ENCODE data around the gene BLMH.

Gene BLMH

GRCh38 chr17:30218799-30219198 is 72.9 kb downstream of the BLMH start:
- Histone ChIP-seq H3K4me3 (ENCODE audit: low read depth in 1 of 2, low read length in 1 of 2) (no peak overlapping the region), H3K4me1 (ENCODE audit: control insufficient read depth in 1 of 2, insufficient read depth in 1 of 2, low read depth in 1 of 2, low read length in 1 of 2) (no peaks in the 10 kb centered on the region), H3K9me3 (no peaks in the 10 kb centered on the region), H3K27ac (no peak overlapping the region), H3K36me3 (no peaks in the 10 kb centered on the region), H3K27me3 (peaks cover 3% of the 10 kb centered on the region)
- no peak for TF ChIP-seq CTCF (IDR thresholded peaks at IDR 0.05)

DNA sequence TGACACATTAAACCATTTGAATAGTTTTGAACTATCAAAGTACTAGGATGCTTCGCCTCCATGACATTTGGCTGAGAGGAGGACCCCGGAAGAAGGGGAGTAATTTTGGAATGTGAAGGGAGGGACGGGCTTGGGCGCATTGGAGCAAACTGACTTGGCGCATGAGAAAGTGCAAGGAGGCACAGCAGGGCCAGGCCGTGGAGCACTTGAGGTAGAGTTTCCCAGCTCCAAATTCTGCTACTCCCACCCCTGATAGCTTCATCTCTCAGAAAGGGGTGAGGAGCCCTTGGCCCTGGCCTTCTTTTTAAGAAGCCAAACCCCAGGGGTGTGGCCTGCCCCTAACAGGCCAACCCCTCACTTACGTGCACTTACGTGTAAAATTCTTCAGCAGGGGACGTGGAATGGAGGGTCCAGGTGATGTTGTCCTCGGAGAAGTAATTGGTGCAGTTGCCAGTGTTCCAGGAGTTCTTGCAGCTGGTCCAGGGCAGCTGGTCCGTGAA is 73.9 kb downstream of the BLMH start:
- no peak for TF ChIP-seq CTCF (IDR thresholded peaks at IDR 0.05)

GRCh38 chr17:30217054-30217453 is 74.7 kb downstream of the BLMH start:
- H3K9me3 ChIP-seq, result no peaks in the 10 kb centered on the region
- no peaks in the 10 kb centered on the region for H3K4me1 ChIP-seq (ENCODE audit: control insufficient read depth in 1 of 2, insufficient read depth in 1 of 2, low read depth in 1 of 2, low read length in 1 of 2)
- TF ChIP-seq CTCF (IDR thresholded peaks at IDR 0.05), result no peak
- no peak overlapping the region for H3K4me3 ChIP-seq (ENCODE audit: low read depth in 1 of 2, low read length in 1 of 2)
- H3K27me3 ChIP-seq, result no peaks in the 10 kb centered on the region
- H3K27ac ChIP-seq, result no peak overlapping the region
- no peaks in the 10 kb centered on the region for H3K36me3 ChIP-seq

More for the DNA sequence above, 73.9 kb downstream of the BLMH start:
- no peak overlapping the region for H3K4me3 ChIP-seq (ENCODE audit: low read depth in 1 of 2, low read length in 1 of 2)
- H3K27me3 ChIP-seq, result peaks cover 3% of the 10 kb centered on the region
- no peaks in the 10 kb centered on the region for H3K36me3 ChIP-seq
- no peaks in the 10 kb centered on the region for H3K9me3 ChIP-seq
- H3K27ac ChIP-seq, result no peak overlapping the region
- no peaks in the 10 kb centered on the region for H3K4me1 ChIP-seq (ENCODE audit: control insufficient read depth in 1 of 2, insufficient read depth in 1 of 2, low read depth in 1 of 2, low read length in 1 of 2)

GRCh38 chr17:30212750-30213149 is 79.0 kb downstream of the BLMH start:
- H3K4me3 ChIP-seq (ENCODE audit: low read depth in 1 of 2, low read length in 1 of 2), result no peak overlapping the region
- no peaks in the 10 kb centered on the region for H3K9me3 ChIP-seq
- no peak for TF ChIP-seq CTCF (IDR thresholded peaks at IDR 0.05)
- no peaks in the 10 kb centered on the region for H3K36me3 ChIP-seq
- H3K27ac ChIP-seq, result no peak overlapping the region
- H3K27me3 ChIP-seq, result peaks cover 15% of the 10 kb centered on the region
- H3K4me1 ChIP-seq (ENCODE audit: control insufficient read depth in 1 of 2, insufficient read depth in 1 of 2, low read depth in 1 of 2, low read length in 1 of 2), result no peaks in the 10 kb centered on the region

DNA sequence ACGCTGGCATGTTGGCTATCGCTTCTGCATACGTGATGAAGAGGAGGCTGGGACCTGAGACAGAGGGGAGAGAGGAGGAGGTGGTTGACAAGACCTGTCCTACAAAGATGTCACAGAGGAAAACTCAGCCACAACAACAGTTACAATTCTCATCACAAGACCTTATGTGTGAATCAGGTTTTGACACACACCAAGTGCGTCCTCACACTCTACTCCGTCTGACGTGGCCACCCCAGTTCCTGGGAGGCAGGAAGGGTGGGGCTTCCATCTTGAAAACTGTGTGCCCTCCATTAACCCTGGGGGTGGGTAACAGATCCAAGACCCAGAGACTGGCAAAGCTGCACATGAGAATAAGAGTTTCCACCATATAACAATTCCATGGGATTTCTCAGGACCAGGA is 80.4 kb downstream of the BLMH start:
- Histone ChIP-seq H3K4me1 (ENCODE audit: control insufficient read depth in 1 of 2, insufficient read depth in 1 of 2, low read depth in 1 of 2, low read length in 1 of 2) (no peaks in the 10 kb centered on the region), H3K27me3 (peaks cover 19% of the 10 kb centered on the region), H3K4me3 (ENCODE audit: low read depth in 1 of 2, low read length in 1 of 2) (no peak overlapping the region), H3K36me3 (no peaks in the 10 kb centered on the region), H3K9me3 (no peaks in the 10 kb centered on the region), H3K27ac (no peak overlapping the region)
- no peak for TF ChIP-seq CTCF (IDR thresholded peaks at IDR 0.05)

GRCh38 chr17:30210901-30211300 is 80.8 kb downstream of the BLMH start:
- no peaks in the 10 kb centered on the region for H3K4me1 ChIP-seq (ENCODE audit: control insufficient read depth in 1 of 2, insufficient read depth in 1 of 2, low read depth in 1 of 2, low read length in 1 of 2)
- H3K27me3 ChIP-seq, result peaks cover 19% of the 10 kb centered on the region
- H3K36me3 ChIP-seq, result no peaks in the 10 kb centered on the region
- TF ChIP-seq CTCF (IDR thresholded peaks at IDR 0.05), result no peak
- H3K9me3 ChIP-seq, result no peaks in the 10 kb centered on the region
- no peak overlapping the region for H3K4me3 ChIP-seq (ENCODE audit: low read depth in 1 of 2, low read length in 1 of 2)
- H3K27ac ChIP-seq, result no peak overlapping the region
